Activated T-cell treated with anti-CD3 and anti-CD28 coated beads for 24 hours (primary cell): ENCODE results near the gene CDK5RAP3.
"Not testable (repeated sequence)": the region's sequence is repeated elsewhere in the genome, so short reads cannot be mapped to it uniquely, and the experiment has no call there.

ENCODE experiments used
- DNase-seq: peaks from one replicate; pipeline ENCODE4 v3.0.0-alpha.2; 2020; ENCODE audit warnings: low read depth

The CDK5RAP3 gene, protein sequence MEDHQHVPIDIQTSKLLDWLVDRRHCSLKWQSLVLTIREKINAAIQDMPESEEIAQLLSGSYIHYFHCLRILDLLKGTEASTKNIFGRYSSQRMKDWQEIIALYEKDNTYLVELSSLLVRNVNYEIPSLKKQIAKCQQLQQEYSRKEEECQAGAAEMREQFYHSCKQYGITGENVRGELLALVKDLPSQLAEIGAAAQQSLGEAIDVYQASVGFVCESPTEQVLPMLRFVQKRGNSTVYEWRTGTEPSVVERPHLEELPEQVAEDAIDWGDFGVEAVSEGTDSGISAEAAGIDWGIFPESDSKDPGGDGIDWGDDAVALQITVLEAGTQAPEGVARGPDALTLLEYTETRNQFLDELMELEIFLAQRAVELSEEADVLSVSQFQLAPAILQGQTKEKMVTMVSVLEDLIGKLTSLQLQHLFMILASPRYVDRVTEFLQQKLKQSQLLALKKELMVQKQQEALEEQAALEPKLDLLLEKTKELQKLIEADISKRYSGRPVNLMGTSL

DNA sequence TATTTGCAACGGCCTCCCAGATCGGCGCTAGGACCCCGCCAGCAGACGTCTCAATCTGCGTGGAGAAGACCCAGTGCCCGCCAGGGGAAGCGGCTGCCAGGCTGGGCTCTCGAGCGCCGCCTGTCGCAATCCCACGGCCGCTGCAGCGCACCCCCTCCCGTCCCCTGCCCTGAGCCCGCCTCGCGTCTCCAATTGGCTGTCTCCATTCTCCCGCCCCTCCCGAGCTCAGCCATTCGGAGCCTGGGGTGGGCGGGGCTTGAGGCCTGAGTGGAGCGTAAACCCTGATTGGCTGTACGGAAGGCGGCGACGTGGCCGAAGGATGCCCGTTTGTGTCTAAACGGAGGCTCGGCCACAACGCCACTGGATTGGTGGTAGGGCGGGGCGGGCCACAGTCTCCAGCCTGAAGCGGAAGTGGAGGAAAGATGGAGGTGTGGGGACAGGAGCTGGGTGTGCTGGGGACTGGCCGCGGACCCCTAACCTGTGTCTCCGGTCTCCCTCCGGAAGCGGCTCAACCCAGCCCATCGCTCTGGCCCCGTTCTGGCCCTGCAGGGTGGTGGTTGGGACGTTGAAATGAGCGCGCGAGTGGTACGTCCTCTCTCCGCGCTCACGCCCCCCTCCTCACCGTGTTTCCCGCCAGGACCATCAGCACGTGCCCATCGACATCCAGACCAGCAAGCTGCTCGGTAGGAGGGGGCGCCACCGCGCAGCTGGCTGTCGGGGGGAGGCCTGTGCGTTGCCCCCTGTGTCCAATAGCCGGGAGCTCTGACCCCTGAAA is at the start of gene CDK5RAP3:
Gene CDK5RAP3, plus strand, starts transcription at position 389 of the 775 bp plus-strand sequence. Its CDS starts 34 bp downstream, at position 423.
- peak; percentile 99 for DNase-seq

- DNase-seq = no peak
These were observed 45.9 kb upstream of the CDK5RAP3 start for GRCh38 chr17:47924785-47925677.

DNA sequence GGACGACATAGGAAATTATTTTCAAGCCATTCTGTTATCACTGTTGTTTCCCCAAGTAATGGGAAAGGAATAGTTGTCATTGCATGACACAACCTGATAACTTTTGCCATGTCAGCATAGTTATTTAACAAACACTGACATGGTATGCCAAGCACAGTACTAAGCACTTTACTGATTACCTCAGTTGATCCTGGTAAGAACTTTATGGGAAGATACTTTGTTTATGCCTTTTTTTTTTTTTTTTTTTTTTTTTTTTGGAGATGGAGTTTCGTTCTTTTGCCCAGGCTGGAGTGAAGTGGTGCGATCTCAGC is 45.3 kb upstream of the CDK5RAP3 start:
- no peak for DNase-seq

DNA sequence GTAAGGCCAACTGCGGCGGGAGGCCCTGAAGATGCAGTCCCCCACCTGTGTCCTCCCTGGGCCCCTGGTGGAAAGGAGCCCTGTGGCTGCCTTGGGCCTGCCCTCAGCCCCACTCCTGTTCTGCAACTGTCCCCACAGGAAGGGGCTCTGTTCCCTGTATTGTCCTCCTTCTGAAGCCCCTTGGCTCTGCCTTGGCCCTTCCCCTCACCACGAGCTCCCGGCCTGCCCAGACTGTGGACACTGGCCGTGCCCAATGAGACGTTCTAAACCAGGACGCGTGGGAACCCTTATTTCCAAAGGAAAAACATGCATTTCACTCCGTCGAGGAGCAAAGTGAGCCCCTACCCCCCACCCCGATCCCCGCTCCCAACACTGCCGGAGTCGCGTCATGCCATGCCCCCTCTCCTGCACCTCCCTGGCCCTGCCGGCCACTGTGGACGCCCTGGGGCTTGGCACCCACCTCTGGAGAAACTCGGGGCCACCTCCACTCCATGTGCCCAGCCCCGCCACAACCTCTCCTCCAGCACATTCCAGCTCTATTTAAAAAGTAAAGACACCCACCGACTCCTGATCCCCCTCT is 43.0 kb upstream of the CDK5RAP3 start:
- DNase-seq = no peak

- DNase-seq = no peak
These were observed 42.5 kb upstream of the CDK5RAP3 start for GRCh38 chr17:47928415-47928814.

DNA sequence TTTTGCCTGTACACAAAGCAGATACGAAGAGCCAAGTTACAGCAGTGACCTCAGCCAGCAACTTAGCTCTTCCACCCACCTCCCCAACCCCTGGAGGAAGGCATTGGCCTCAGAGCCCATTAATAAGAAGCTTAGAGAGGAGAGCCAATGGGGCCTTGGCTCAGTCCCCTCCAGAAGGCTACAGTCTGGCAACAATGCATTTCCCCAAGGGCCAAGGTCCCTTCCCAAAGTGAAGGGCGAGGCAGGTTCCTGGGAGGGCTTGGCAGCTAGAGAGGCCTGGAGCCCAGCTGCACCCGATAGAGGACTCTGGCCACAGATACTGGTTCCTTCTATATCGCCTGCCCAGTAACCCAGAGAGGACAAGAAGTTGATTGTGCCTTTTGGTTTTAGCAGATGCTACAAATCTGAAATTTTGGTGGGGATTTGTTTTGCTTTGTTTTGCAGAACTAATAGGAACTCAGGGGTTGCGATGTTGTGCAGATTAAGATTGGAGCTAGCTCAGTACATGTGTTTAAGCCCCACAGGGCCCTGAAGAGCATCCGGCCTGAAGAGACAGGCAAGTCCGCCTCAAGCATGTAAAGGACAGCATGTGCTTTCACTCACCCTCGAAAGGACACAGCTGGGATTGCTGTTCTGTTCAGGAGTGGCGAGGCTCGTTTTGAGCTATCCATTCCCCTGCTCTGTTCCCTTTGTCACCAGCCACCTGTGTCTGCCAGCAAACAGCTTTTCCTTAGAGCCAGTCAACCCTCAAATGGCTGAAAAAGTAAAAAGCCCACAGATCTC is 41.5 kb upstream of the CDK5RAP3 start:
- no peak for DNase-seq

GRCh38 chr17:47931848-47932247 is 39.1 kb upstream of the CDK5RAP3 start:
- no peak for DNase-seq

- no peak for DNase-seq
These were observed 36.1 kb upstream of the CDK5RAP3 start for GRCh38 chr17:47934856-47935255.

DNA sequence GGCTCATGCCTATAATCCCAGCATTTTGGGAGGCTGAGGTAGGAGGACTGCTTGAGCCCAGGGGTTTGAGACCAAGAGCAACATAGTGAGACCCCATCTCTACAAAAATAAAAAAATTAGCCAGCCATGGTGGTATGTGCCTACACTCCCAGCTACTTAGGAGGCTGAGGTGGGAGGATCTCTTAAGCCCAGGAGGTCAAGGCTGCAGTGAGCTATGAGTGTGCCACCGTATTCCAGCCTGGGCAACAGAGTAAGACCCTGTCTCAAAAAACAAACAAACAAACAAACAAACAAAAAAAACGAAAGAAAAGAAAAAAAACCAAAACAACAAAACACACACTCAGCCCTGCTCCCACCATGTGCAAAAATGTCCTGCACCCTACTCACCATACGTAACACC is 35.4 kb upstream of the CDK5RAP3 start:
- not testable (repeated sequence) for DNase-seq

DNA sequence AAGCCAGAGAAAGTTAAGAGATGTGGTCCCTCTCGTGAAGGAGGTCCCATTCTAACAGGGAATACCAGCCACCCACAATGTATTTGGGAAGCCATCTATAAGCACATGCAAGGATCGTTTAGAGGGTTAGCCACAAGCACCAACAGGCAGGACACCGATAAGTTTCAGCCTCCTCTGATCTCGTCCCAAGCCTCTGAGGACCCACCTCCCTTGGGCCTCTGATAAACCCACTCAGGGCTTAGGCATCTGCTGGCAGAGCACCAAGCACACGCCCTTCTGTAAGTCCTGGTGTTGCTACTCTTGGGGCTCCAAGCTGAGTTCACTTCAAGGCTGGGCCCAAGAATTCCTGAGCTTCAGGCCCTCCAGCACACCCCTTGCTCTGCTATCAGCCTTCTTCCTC is 35.0 kb upstream of the CDK5RAP3 start:
- DNase-seq = no peak

GRCh38 chr17:47937941-47938340 is 33.0 kb upstream of the CDK5RAP3 start:
- no peak for DNase-seq

GRCh38 chr17:47941246-47942095 is 29.4 kb upstream of the CDK5RAP3 start, which contains the start of gene PNPO:
Gene PNPO, plus strand, starts transcription at chr17:47941571. Its CDS starts 105 bp downstream, at chr17:47941676.
- peak; percentile 93 for DNase-seq

DNA sequence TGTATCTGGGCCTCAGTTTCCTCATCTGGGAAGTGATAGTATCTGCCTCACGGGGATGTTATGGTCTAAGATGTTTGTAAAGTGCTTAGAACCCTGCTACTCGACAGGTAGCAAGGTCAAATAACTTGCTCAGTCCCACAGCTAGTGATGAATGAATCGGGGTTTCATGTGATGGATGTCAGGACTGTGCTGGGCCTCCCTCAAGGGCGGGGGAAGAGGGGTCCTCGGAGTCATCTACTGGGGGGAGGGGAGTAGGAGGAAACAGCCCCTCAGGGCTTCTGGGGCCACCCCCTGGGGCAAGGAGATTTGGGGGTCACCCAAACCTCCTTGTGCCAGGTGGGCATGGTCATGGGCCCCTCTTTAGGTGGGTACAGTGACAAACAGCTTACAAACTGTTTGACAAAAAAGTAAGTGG is 28.8 kb upstream of the CDK5RAP3 start:
- DNase-seq = no peak

- no peak for DNase-seq
These were observed 28.3 kb upstream of the CDK5RAP3 start for GRCh38 chr17:47942568-47942967.

GRCh38 chr17:47945080-47945479 is 25.8 kb upstream of the CDK5RAP3 start:
- DNase-seq = no peak

DNA sequence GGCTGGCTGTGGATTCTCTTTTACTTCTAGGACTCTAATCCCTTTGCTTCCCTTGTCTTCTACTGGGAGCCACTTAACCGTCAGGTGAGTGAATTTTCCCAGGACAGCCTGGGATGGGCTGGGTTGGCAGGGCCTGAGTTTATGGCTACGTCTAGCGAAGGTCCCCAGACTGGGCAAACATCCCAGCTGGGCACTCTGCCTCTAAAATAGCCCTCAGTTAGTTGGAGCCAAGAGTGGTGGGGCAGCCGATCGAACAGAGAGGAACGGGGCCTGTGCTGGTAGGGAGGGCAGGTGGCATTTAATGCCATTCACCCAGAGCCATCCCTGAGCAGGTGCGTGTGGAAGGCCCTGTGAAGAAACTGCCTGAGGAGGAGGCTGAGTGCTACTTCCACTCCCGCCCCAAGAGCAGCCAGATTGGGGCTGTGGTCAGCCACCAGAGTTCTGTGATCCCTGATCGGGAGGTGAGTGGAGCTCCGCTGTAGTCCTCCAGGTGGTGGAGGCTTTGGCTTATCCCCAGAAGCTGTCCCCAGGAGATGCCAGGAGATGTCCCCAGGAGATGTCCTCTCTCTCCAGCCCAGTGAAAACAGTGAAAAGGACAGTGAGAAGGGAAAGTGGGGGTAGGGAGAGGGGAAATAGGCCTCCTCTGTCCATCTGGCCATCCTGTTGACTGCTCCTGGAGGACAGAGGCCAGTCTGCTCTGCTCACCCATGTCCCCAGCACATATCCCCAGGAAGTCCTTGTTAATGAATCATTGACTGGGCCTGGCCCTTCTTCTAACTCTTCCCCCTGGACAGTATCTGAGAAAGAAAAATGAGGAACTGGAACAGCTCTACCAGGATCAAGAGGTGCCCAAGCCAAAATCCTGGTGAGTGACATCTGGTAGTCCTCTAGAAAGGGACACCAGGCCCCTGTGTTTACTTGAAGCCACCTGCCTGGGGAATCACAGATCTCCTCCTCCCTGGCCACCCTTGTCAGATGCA is 25.1 kb upstream of the CDK5RAP3 start:
- no peak for DNase-seq

GRCh38 chr17:47946516-47946915 is 24.4 kb upstream of the CDK5RAP3 start:
- no peak for DNase-seq

DNA sequence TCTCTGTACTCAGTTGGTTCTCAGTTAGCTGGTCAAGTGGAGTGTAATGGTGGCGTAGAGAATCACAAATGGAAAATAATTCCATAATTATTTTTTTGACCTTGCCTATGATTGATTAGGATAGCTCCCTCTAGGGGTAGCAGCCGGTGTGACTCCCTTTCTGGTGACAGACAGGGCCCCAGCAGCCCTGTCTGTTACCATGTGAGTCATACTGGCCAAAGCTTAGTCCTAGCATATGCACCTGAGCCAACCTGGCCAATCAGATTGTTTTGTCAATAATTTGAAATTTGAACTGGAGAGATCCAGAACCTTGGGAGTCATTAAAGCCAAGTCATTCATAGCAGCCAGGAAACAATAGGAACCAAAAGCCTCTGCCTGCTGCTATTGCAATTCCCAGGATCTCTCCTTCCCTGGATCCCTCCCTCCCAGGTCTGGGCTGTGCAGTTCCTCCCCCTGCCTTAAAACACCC is 23.9 kb upstream of the CDK5RAP3 start:
- peak; percentile 53 for DNase-seq
